PC-9 (cell line): ENCODE measurements around the gene RPAP2.

Experiments used
- CTCF ChIP-seq: fragments of 200-600 bp; sonication (generic); conservative IDR thresholded peaks from 2 replicates; pipeline ENCODE4 v1.6.1; 2017; ENCODE audit warnings: mixed run types, antibody characterized with exemption, mild to moderate bottlenecking, moderate library complexity
- EZH2 ChIP-seq: fragments of 200-600 bp; sonication (generic); IDR thresholded peaks from 2 replicates; pipeline ENCODE4 v1.8.0; 2017; ENCODE audit warnings: antibody characterized with exemption, low read depth

- TF ChIP-seq CTCF (no peak), EZH2 (no peak)
Observed at GRCh38 chr1:92372164-92372563, 73.3 kb downstream of the RPAP2 start.
